Measurements from ENCODE around the gene PHACTR3. TPM values are rescaled to one million over a fixed set of nuclear protein-coding genes. Genes with fewer than 3 reads are reported as not detected.

Gene PHACTR3
- total RNA-seq, 1 experiment from 2014 or later, result 0.10 TPM

GRCh38 chr20:59821788-59822187, 217.4 kb downstream of the PHACTR3 start:
- CTCF ChIA-PET, result no interaction called here
- Histone ChIP-seq H3K9me3 (ENCODE audit: control insufficient read depth, insufficient read depth, low read depth, low read length) (no peaks in the 10 kb centered on the region), H3K4me3 (ENCODE audit: low read depth in 2 of 2, low read length in 2 of 2) (no peak overlapping the region), H3K27ac (ENCODE audit: low read length) (no peak overlapping the region), H3K36me3 (ENCODE audit: control insufficient read depth, insufficient read depth, low read length) (no peaks in the 10 kb centered on the region), H3K27me3 (ENCODE audit: control insufficient read depth, insufficient read depth, low read length) (no peaks in the 10 kb centered on the region; the same call in 1 of the 2 replicates), H3K4me1 (ENCODE audit: control insufficient read depth, insufficient read depth, low read length) (no peaks in the 10 kb centered on the region)
- TF ChIP-seq TCF7L2 (IDR thresholded peaks at IDR 0.05; ENCODE audit: low read depth, low read length), result no peak
- no peak for TF ChIP-seq REST (IDR thresholded peaks at IDR 0.05; ENCODE audit: insufficient read depth in 1 of 2, low read depth in 2 of 2, low read length in 1 of 2)
- no peak for TF ChIP-seq POLR2AphosphoS5 (IDR thresholded peaks at IDR 0.05; ENCODE audit: low read depth, low read length)
- TF ChIP-seq, protein P1, sequence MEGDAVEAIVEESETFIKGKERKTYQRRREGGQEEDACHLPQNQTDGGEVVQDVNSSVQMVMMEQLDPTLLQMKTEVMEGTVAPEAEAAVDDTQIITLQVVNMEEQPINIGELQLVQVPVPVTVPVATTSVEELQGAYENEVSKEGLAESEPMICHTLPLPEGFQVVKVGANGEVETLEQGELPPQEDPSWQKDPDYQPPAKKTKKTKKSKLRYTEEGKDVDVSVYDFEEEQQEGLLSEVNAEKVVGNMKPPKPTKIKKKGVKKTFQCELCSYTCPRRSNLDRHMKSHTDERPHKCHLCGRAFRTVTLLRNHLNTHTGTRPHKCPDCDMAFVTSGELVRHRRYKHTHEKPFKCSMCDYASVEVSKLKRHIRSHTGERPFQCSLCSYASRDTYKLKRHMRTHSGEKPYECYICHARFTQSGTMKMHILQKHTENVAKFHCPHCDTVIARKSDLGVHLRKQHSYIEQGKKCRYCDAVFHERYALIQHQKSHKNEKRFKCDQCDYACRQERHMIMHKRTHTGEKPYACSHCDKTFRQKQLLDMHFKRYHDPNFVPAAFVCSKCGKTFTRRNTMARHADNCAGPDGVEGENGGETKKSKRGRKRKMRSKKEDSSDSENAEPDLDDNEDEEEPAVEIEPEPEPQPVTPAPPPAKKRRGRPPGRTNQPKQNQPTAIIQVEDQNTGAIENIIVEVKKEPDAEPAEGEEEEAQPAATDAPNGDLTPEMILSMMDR (IDR thresholded peaks at IDR 0.05), result no peak
- in situ Hi-C loops (cut with HindIII; ENCODE audit: low pct_unique_long_range_greater_than_20kb, low sequenced_read_pairs), result no loop called here
- no peak for ATAC-seq
- no TSS peak for BruUV-seq (replicated peaks)
- no peak for DNase-seq (ENCODE audit: low read depth, low spot score)
- intact Hi-C loops (cut with micrococcal nuclease; ENCODE audit: unreplicated experiment), result no loop called here
- POLR2A ChIA-PET, result no interaction called here

DNA sequence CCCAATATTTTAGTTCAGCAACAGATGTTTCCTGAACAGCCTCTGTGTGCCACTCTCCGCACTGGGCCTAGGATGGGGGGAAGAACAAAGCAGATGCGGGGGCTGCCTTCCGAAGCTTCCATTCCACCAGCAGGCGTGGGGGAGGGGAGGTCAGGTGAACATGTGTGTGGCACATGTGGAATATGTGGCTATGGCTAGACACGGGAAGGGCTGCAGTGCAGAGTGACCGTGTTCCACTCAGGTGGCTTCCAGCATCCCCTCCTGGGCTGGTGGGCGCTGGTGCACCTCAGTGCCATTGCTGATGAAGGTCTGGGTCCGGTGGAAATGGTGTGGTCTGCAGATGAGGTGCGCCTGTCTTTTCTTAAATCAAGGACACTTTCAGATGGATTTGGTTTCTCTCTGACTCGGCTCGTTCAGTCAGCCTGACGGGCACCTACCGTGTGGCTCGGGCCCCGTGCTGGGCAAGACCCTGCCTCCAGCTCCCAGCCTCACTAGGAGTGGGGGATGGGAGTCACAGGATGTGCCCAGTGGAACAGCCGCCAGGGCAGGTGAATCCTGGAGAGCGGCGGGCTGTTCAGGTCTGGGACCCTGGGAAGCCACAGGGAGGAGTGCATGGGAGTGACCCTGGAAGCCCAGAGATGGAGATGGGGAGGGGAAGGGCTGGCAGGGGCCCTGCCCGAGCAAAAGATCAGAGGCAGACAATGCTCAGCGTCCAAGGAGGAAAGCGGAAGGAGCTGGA, 218.1 kb downstream of the PHACTR3 start:
- no peak for TF ChIP-seq TCF7L2 (IDR thresholded peaks at IDR 0.05; ENCODE audit: low read depth, low read length)
- TF ChIP-seq, protein P1 (IDR thresholded peaks at IDR 0.05), result no peak
- no peak for TF ChIP-seq SIN3A (IDR thresholded peaks at IDR 0.05; ENCODE audit: borderline replicate concordance, insufficient read depth, low read depth, low read length)
- no peak for TF ChIP-seq POLR2AphosphoS5 (IDR thresholded peaks at IDR 0.05; ENCODE audit: low read depth, low read length)
- no peak for TF ChIP-seq REST (IDR thresholded peaks at IDR 0.05; ENCODE audit: insufficient read depth in 1 of 2, low read depth in 2 of 2, low read length in 1 of 2)
- BruUV-seq (replicated peaks), result no TSS peak
- Histone ChIP-seq H3K4me1 (ENCODE audit: control insufficient read depth, insufficient read depth, low read length) (no peaks in the 10 kb centered on the region), H3K36me3 (ENCODE audit: control insufficient read depth, insufficient read depth, low read length) (no peaks in the 10 kb centered on the region), H3K4me3 (ENCODE audit: low read depth in 2 of 2, low read length in 2 of 2) (no peak overlapping the region), H3K9me3 (ENCODE audit: control insufficient read depth, insufficient read depth, low read depth, low read length) (no peaks in the 10 kb centered on the region), H3K27ac (ENCODE audit: low read length) (no peak overlapping the region), H3K27me3 (ENCODE audit: control insufficient read depth, insufficient read depth, low read length) (no peaks in the 10 kb centered on the region; the same call in 1 of the 2 replicates)
- DNase-seq (ENCODE audit: low read depth, low spot score) (no peak), ATAC-seq (no peak)
- intact Hi-C loops (cut with micrococcal nuclease; ENCODE audit: unreplicated experiment), result no loop called here
- ChIA-PET POLR2A (no interaction called here), CTCF (no interaction called here)
- in situ Hi-C loops (cut with HindIII; ENCODE audit: low pct_unique_long_range_greater_than_20kb, low sequenced_read_pairs), result no loop called here
